Activated CD4-positive, alpha-beta T cell treated with anti-CD3 and anti-CD28 coated beads for 24 hours (primary cell): ENCODE results near the gene STOML3.

Experiments used
- DNase-seq, 2 donors: peaks; one replicate each; pipeline ENCODE4 v3.0.0-alpha.2; 2020; ENCODE audit warnings: low read depth in 2 of 2

Gene STOML3

GRCh38 chr13:38981096-38981495, 9.5 kb downstream of the STOML3 start:
- no peak for DNase-seq

GRCh38 chr13:38980750-38981078, 9.9 kb downstream of the STOML3 start:
- DNase-seq: no peak

- DNase-seq: no peak
These were observed 10.5 kb downstream of the STOML3 start for GRCh38 chr13:38979891-38980749.

GRCh38 chr13:38970380-38971051, 20.1 kb downstream of the STOML3 start:
- no peak for DNase-seq

- DNase-seq: no peak
These were observed 21.4 kb downstream of the STOML3 start for GRCh38 chr13:38969187-38969586.

GRCh38 chr13:38967446-38967845, 23.2 kb downstream of the STOML3 start:
- no peak for DNase-seq

- no peak for DNase-seq
These were observed 25.4 kb downstream of the STOML3 start for GRCh38 chr13:38965281-38965680.

- no peak for DNase-seq
These were observed 30.5 kb downstream of the STOML3 start for GRCh38 chr13:38960175-38960574.

GRCh38 chr13:38957794-38958592, 32.6 kb downstream of the STOML3 start:
- no peak for DNase-seq

- DNase-seq: no peak
These were observed 35.8 kb downstream of the STOML3 start for GRCh38 chr13:38954844-38955243.

GRCh38 chr13:38954291-38954690, 36.3 kb downstream of the STOML3 start:
- DNase-seq: no peak

GRCh38 chr13:38952827-38953226, 37.8 kb downstream of the STOML3 start:
- no peak for DNase-seq

- DNase-seq: no peak
These were observed 38.9 kb downstream of the STOML3 start for GRCh38 chr13:38951525-38952313.

GRCh38 chr13:38950987-38951386, 39.6 kb downstream of the STOML3 start:
- no peak for DNase-seq

GRCh38 chr13:38947054-38947453, 43.6 kb downstream of the STOML3 start:
- DNase-seq: no peak

GRCh38 chr13:38944219-38944618, 46.4 kb downstream of the STOML3 start:
- DNase-seq: no peak

- DNase-seq: no peak
These were observed 47.4 kb downstream of the STOML3 start for GRCh38 chr13:38943231-38943630.

- DNase-seq: no peak
These were observed 49.2 kb downstream of the STOML3 start for GRCh38 chr13:38941353-38941945.

GRCh38 chr13:38933786-38934185, 56.8 kb downstream of the STOML3 start:
- DNase-seq: no peak

- no peak for DNase-seq
These were observed 68.5 kb downstream of the STOML3 start for GRCh38 chr13:38922170-38922569.

- DNase-seq: no peak
These were observed 69.5 kb downstream of the STOML3 start for GRCh38 chr13:38921081-38921480.
